Colonic mucosa (tissue), 4 donors: ENCODE measurements around the gene LIFR. TPM values are rescaled to one million over a fixed set of nuclear protein-coding genes. Genes with fewer than 3 reads are reported as not detected.

Experiments
- DNase-seq: peaks from one replicate; pipeline ENCODE4 v3.0.0-alpha.2; 2020
- H3K27ac ChIP-seq: fragments of 200-600 bp; one replicate; pipeline ENCODE4 v1.8.0; 2021
- H3K27me3 ChIP-seq: fragments of 200-600 bp; one replicate; pipeline ENCODE4 v1.8.0; 2021
- H3K36me3 ChIP-seq: fragments of 200-600 bp; one replicate; pipeline ENCODE4 v1.8.0; 2021
- H3K4me1 ChIP-seq: fragments of 200-600 bp; one replicate; pipeline ENCODE4 v1.8.0; 2021; ENCODE audit warnings: mild to moderate bottlenecking
- H3K4me3 ChIP-seq: fragments of 200-600 bp; one replicate; pipeline ENCODE4 v1.8.0; 2021
- H3K9ac ChIP-seq, 2 donors: one replicate each; pipeline ENCODE4 v1.7.0; 2013; ENCODE audit warnings: control low read depth in 2 of 2, low read depth in 2 of 2, low read length in 2 of 2
- H3K9me3 ChIP-seq: fragments of 200-600 bp; one replicate; pipeline ENCODE4 v1.8.0; 2021
- intact Hi-C: fragments of 100-400 bp; cut with DNase I; formaldehyde crosslinking; loops from one replicate; pipeline ENCODE4 v1.14.1; 2022
- total RNA-seq, 2 donors: library from RNA; stranded (reverse); fragmentation: NEBNext Ultra II Directional in 1 of 2; extraction: Animal tissue kit (Norgen Biotek cat#: 25700) in 1 of 2; gene quantifications; one replicate each; pipeline ENCODE4 v1.2.1, GENCODE V29; 2021
- TF ChIP-seq, protein P1 (sequence below): fragments of 200-600 bp; IDR thresholded peaks from one replicate; pipeline ENCODE4 v1.8.0; 2022; ENCODE audit warnings: antibody characterized with exemption, mild to moderate bottlenecking
- donor health status: healthy.
- donor health status: DM: no; HTN: no; CAD: no.
- donor health status: DM: no; HTN: no; CAD: no.

LIFR gene
- total RNA-seq, 2 donors from 2014 or later, result 7.0 to 10.3 TPM

DNA sequence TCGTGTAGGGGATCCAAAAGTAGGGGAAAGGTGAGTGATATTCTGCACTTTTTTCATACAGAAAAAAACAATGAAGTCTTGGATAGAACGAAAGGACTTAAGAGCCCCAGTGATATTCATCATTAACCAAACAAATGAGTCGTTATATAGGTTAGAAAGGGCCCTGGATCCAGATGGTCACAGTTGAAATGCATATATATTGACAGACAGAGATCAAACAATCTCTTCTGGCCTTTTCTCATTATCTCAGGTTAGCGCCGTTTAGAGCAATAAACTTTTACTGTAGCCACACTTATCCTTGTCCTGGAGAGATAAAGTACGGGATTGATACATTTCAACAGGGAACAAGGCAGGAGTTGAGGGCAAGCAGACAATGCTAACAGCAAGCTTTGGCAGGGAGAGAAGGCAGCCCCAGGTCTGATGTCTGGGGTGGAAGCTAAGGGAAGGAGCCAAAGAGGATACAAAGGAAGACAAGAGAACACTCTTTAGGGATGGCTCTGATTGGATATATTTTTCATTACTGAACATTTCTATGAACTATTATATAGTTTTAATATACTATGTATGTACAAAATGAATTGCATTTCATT, 77.0 kb downstream of the LIFR start:
- TF ChIP-seq, protein P1, sequence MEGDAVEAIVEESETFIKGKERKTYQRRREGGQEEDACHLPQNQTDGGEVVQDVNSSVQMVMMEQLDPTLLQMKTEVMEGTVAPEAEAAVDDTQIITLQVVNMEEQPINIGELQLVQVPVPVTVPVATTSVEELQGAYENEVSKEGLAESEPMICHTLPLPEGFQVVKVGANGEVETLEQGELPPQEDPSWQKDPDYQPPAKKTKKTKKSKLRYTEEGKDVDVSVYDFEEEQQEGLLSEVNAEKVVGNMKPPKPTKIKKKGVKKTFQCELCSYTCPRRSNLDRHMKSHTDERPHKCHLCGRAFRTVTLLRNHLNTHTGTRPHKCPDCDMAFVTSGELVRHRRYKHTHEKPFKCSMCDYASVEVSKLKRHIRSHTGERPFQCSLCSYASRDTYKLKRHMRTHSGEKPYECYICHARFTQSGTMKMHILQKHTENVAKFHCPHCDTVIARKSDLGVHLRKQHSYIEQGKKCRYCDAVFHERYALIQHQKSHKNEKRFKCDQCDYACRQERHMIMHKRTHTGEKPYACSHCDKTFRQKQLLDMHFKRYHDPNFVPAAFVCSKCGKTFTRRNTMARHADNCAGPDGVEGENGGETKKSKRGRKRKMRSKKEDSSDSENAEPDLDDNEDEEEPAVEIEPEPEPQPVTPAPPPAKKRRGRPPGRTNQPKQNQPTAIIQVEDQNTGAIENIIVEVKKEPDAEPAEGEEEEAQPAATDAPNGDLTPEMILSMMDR, result no peak
- intact Hi-C loops, result no loop called here
- Histone ChIP-seq H3K9ac (no peak overlapping the region), H3K4me1 (no peaks in the 10 kb centered on the region), H3K4me3 (no peak overlapping the region), H3K27me3 (no peaks in the 10 kb centered on the region), H3K27ac (no peak overlapping the region), H3K36me3 (no peaks in the 10 kb centered on the region), H3K9me3 (no peaks in the 10 kb centered on the region)
- DNase-seq, result no peak

DNA sequence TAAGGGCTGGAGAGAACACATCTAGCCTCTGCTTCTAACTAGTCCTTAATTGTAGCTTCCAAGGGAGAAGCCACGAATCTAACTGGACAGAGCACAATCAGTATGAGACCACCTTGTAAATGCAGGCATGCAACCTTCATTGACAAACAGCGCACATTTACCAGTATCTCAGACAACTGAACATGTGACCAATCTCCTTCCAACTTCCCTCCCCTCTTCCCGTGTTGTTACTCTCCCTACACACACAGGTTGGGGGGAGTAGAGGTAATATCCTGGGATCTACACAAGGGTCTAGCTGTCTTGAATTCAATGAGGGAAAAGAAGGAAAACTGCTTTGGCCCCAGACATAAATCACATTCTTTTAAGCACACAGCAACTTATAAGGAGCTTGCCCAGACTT, 77.6 kb downstream of the LIFR start:
- intact Hi-C loops, result no loop called here
- no peaks in the 10 kb centered on the region for H3K36me3 ChIP-seq
- H3K9ac ChIP-seq, result no peak overlapping the region
- no peaks in the 10 kb centered on the region for H3K4me1 ChIP-seq
- H3K4me3 ChIP-seq, result no peak overlapping the region
- no peak overlapping the region for H3K27ac ChIP-seq
- H3K27me3 ChIP-seq, result no peaks in the 10 kb centered on the region
- H3K9me3 ChIP-seq, result no peaks in the 10 kb centered on the region
- TF ChIP-seq, protein P1, result no peak
- DNase-seq, result no peak

DNA sequence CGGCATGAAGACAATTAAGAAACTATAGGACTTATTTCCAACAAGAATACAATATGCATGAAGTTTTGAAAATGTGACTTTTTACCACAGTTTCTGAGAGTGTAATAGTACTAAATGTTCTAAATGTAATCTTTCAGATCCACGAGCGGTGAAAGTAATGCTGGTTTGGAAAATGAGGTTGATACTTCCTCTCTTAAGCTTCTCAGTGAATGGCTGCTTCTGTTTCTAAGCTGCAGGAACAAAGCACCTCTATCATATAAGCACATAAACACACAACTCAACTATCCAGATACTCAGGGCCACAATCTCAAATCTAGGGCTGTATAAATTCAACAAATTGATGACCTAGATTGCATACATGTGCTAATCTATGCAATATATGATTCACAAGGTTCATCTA, 78.3 kb downstream of the LIFR start:
- H3K9me3 ChIP-seq, result no peaks in the 10 kb centered on the region
- no peak overlapping the region for H3K27ac ChIP-seq
- no peak overlapping the region for H3K4me3 ChIP-seq
- no peaks in the 10 kb centered on the region for H3K4me1 ChIP-seq
- TF ChIP-seq, protein P1, result no peak
- H3K36me3 ChIP-seq, result no peaks in the 10 kb centered on the region
- no peaks in the 10 kb centered on the region for H3K27me3 ChIP-seq
- intact Hi-C loops, result no loop called here
- no peak overlapping the region for H3K9ac ChIP-seq
- no peak for DNase-seq

GRCh38 chr5:38473008-38473407, 83.4 kb downstream of the LIFR start:
- no peak overlapping the region for H3K4me3 ChIP-seq
- TF ChIP-seq, protein P1, result no peak
- H3K9ac ChIP-seq, result no peak overlapping the region
- DNase-seq, result no peak
- H3K4me1 ChIP-seq, result no peaks in the 10 kb centered on the region
- H3K27me3 ChIP-seq, result no peaks in the 10 kb centered on the region
- H3K36me3 ChIP-seq, result no peaks in the 10 kb centered on the region
- H3K9me3 ChIP-seq, result no peaks in the 10 kb centered on the region
- intact Hi-C loops, result no loop called here
- H3K27ac ChIP-seq, result no peak overlapping the region

GRCh38 chr5:38472541-38472940, 83.9 kb downstream of the LIFR start:
- TF ChIP-seq, protein P1, result no peak
- no peak overlapping the region for H3K4me3 ChIP-seq
- H3K27ac ChIP-seq, result no peak overlapping the region
- H3K9ac ChIP-seq, result no peak overlapping the region
- intact Hi-C loops, result no loop called here
- no peaks in the 10 kb centered on the region for H3K27me3 ChIP-seq
- no peak for DNase-seq
- H3K36me3 ChIP-seq, result no peaks in the 10 kb centered on the region
- no peaks in the 10 kb centered on the region for H3K4me1 ChIP-seq
- no peaks in the 10 kb centered on the region for H3K9me3 ChIP-seq
